GM08714 (cell line): Measurements from ENCODE around the gene MAPKAPK3.
A peak's percentile ranks its signal among the peaks of the same experiment; 100 is the strongest.

Experiments
- H3K4me3 ChIP-seq: fragments of 200-500 bp; sonication (Bioruptor generic); 2 replicates; pipeline ENCODE4 v1.5.1; 2014; ENCODE audit warnings: mild to moderate bottlenecking, low read length, inconsistent platforms
- ZNF274 ChIP-seq: IDR thresholded peaks from 2 replicates; pipeline ENCODE4 v1.6.1; 2012; ENCODE audit warnings: mild to moderate bottlenecking, low read depth, low read length

Gene MAPKAPK3

DNA sequence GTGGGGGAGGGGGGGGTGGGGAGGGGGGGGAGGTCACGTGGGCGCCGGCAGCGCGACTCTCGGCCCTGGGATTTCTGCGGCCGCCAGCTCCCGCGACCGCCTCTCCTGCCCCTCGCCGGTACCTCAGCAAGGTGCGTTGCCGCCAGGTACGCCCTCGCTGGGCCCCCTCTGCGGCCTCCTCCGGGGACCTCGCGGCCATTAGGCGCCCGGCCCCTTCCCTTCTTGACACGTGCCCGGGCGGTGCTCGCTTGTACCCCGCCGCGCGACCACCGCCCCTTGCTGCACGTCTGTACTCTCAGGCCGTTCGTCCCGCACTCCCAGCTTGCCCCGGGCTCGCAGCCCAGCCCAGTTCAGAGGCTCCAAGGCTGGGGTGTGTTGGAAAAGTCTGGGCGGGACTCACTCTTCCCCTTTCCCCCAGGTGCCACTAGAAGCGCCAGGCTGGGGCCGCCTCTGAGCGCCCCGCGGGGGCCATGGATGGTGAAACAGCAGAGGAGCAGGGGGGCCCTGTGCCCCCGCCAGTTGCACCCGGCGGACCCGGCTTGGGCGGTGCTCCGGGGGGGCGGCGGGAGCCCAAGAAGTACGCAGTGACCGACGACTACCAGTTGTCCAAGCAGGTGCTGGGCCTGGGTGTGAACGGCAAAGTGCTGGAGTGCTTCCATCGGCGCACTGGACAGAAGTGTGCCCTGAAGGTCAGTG is at the start of gene MAPKAPK3:
Gene MAPKAPK3, plus strand, starts transcription at position 56 of the 696 bp plus-strand sequence. Its CDS starts 415 bp downstream, at position 471.
- peak within 1 kb of the TSS; percentile 87 for H3K4me3 ChIP-seq
- no peak for TF ChIP-seq ZNF274

DNA sequence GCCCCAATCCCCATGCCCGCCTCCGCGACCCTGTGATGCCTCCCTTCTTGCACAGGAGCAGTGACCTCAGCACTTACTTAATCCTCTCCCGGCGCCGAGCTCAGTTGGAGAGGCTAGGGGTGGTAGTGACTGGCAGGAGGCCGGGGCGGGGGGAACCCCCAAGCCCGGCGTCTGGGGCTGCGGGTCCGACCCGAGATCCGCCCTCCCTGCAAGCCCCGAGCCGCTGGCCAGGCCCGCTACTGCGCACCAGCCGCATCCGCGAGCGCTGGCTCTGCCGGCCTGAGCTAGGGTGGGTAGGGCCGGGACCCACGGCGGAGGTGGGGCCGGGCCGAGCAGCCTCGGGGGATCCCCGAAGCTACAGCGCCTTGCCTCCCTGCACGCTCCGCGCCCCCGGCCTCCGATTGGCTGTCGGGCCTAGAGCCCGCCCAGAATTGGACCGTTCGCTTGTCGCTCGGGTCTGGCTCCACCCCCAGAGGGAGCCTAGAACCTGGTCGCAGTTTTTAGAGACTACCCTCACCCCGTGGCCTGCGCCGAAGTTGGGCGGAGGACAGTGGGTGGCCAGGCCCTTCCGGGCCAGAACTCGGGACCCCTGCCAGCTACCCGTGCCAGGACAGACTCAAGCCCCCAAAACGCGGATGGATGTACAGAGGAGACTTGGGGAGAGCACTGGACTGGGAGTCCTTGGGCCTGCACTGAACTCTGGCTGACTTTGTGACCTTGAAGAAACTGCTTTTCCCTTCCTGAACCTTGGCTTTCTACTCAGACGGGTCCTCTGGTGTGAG is 49.4 kb upstream of the MAPKAPK3 start, which contains the start of gene C3orf18:
Gene C3orf18, minus strand, starts transcription at position 362 of the 782 bp plus-strand sequence. CDS start 2,048 bp downstream, outside the sequence.
- H3K4me3 ChIP-seq: peak within 1 kb of the TSS; percentile 87; the same call in 1 of the 2 replicates
- no peak for TF ChIP-seq ZNF274

DNA sequence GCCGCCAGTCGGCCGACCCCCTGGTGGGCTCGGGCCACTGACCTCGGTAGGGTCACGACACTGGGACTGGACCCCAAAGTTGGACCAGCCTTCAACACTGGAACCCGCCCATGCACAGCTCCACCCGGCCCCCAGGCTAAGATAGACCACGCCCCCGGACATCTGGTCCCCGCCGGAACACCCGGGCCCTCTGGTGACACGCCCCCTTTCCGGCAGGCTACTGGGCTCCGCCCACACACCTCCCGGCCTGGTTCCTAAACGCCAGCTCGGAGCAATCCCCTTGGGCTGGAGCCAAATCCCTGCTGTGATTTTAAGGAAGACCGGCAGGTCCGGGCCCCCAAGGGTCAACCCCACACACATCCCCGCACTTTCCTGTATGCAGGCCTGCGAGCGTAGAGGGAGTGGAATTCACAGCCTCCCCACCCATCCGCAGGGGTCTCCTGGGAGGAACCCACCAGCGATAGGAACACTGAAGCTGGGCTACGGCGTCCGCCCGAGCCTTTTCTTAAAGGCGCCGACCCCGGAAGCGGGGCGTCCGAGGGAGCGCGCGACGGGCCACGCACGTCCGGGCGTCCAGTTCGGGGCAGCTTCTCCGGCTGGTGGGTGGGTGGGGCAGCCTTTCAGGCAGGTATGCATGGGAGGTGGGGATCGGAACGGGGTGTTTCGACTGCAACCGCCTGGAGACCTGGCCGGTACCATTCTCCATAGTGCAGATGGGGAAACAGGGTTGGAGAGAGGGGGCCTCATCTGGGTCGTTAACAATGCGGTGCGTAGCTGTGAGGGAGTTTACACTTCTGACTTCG is 47.8 kb upstream of the MAPKAPK3 start, which contains the start of gene HEMK1:
Gene HEMK1, plus strand, starts transcription at position 576 of the 803 bp plus-strand sequence. CDS start 1,583 bp downstream, outside the sequence.
- TF ChIP-seq ZNF274: no peak
- peak within 1 kb of the TSS; percentile 87 for H3K4me3 ChIP-seq

DNA sequence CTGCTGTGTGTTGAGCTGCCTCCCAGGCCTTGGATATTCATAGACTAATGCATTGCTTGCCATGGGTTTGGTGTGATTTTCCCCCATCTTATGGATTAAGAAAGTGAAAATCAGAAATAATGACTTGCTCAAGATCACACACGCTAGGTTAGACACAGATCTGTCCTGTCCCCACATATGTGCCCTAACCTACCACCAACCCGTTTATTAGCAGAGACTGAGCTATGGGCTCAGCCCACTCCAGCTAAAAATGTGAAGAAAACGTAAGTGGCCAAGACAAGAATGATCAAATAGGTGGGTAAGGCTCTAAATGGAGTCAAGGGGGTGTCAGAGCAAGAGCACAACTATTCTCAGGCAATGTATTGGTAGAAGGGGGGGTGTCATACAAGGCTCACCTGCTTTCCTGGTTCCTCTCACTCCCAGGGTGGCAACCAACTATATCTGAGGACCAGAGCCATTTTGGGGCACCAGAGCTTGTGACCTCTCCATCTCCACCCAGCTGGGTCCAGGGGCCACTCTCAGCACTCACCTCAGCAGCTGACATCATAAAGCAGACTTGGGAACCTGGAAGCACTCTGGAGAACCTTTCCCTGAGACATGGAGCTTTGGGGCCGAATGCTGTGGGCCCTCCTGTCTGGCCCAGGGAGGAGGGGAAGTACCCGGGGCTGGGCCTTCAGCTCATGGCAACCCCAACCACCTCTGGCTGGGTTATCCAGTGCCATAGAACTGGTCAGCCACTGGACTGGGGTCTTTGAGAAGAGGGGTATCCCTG is 46.3 kb upstream of the MAPKAPK3 start:
- H3K4me3 ChIP-seq: no peak overlapping the region
- no peak for TF ChIP-seq ZNF274

DNA sequence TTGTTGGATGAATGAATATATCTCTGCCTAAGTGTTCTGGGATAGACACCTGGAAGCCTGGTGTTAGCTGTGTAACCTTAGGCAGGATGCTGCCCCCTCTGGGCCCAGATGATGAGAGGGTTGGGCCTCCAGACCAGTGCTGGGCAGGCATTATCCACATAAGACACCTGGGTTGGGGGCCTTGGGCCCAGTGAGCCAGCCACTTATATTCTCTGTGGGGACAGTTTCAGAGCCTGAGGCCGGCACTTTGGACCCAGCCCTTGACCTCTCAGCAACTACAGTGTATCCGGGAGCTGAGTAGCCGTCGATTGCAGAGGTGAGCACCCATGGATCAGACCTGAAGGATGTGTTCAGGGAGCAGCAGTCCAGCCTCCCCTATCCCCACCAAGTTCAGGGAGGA is 45.5 kb upstream of the MAPKAPK3 start:
- no peak for TF ChIP-seq ZNF274

DNA sequence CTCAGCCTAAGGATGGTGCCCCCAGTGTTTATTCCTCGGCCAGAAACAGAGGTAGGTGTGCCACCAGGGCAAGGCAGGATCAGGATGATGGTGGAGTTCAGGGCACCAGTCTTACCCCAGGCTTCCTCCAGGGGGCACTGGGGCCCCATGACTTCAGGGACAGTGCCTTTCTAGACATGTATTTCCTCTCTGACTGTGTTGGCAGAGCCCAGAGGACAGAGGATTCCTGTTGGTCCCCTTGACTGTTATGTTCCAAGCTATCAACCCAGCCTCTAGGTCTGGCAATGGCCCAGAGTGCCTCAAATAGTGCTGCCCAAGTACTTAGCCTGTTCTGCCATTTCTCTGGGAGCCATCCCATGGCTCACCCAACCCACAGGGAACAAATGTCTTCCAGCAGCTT is 44.8 kb upstream of the MAPKAPK3 start:
- no peak for TF ChIP-seq ZNF274
- no peak overlapping the region for H3K4me3 ChIP-seq

More for the DNA sequence above, 45.5 kb upstream of the MAPKAPK3 start:
- H3K4me3 ChIP-seq: no peak overlapping the region

DNA sequence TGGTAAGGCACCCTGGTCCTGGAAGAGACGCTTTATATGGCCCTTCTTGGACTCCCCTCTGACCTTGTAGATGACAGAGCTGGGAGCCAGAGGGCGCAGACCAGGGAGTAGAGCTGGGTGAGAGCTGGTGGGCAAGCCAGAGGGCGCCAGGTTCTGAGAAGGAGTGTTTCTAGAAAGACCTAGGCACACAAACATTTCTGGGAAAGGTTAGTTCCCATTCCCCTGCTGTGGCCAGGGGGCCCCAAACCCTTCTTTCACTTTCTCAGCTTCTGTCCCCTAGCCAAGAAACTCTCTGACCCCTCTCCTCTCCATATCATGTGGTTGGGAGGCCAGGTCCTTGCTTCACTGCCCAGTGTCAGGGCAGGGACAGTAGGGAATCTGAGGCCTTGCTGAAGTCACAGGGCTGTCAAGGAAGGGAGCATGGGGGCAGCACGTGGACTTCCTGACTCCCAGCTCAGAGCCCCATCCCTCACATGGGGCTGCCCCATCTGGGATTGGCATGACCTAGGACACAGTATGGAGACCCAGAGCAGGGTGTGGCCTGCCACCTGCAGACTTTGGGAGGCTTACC is 44.1 kb upstream of the MAPKAPK3 start:
- TF ChIP-seq ZNF274: no peak
- no peak overlapping the region for H3K4me3 ChIP-seq

DNA sequence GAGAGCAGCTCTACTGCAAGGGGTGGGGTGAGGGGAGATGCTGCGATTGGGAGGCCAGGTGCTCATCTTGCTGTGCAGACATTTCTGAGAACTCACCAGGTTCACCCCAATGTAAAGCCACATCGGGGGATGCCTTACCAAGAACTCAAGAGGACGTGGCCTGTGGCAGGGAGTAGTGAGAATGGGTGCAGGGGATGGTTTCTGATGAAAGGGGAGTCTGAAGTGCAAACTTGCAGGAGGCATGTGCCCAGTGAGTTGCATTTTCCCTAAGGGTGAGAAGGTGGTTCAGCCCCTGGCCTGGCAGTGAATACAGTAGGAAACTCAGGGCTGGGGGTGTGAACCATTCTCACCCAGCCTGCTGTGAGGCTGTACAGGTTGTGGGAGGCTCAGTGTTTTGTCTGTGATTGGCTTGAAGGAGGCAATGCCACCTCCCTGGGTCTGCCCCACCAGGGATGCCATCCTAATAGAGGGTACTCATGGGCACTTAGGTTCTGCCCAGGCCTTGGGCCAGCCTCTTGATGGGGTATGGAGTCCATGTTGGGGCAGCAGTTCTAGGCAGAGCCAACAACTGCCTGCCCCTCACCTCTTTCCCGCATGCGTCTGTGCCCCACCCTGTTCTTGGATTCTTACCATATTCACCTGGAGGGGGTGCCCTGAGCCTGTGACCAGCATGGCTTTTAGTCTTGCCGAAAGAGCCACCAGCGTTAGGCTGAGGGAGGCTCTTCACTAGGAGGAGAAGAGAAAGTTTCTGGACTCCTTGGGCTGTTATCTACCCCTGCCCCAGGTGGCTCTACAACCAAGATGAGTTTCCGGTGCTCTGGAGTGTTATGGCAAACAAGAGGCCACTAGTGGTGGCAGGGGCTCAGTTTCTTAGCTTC is 43.1 kb upstream of the MAPKAPK3 start:
- no peak for TF ChIP-seq ZNF274
- H3K4me3 ChIP-seq: no peak overlapping the region

DNA sequence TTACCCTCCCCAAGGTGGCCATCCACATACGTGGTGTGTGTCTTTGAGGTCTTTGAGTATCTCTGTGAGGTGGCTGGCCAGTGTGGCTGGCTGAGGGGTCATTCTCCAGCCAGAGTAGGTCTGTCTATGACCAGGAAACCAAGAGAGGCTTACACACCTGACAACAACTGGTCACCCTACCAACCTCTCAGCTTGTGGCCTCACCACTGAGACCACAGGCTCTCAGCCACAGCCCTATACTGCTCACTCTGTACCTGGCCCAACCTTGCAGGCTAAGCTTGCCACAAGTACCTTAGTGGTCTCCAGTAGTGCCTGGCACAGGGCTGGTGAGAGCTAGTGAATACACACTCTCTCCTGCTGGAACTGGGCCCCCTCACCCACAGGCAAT is 42.5 kb upstream of the MAPKAPK3 start:
- H3K4me3 ChIP-seq: no peak overlapping the region

DNA sequence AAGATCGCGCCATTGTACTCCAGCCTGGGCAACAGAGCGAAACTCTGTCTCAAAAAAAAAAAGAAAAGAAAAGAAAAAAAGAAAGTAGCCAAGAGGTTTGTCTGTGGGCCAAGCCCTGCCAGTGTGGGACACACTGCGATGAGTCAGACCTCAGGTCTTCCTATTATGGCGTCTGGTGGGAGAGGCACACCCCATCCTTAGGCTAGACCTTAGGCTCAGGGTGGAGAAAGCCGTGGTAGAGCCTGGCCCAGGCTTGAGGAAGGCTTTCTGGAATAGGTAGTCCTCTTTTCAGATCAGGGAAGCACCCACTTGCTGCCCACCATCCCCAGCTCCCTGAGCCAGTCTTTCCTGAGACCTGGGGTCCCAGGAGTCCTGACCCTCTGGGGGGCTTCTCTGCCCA is 41.6 kb upstream of the MAPKAPK3 start:
- H3K4me3 ChIP-seq: no peak overlapping the region
- TF ChIP-seq ZNF274: no peak

More for the DNA sequence above, 42.5 kb upstream of the MAPKAPK3 start:
- TF ChIP-seq ZNF274: no peak

DNA sequence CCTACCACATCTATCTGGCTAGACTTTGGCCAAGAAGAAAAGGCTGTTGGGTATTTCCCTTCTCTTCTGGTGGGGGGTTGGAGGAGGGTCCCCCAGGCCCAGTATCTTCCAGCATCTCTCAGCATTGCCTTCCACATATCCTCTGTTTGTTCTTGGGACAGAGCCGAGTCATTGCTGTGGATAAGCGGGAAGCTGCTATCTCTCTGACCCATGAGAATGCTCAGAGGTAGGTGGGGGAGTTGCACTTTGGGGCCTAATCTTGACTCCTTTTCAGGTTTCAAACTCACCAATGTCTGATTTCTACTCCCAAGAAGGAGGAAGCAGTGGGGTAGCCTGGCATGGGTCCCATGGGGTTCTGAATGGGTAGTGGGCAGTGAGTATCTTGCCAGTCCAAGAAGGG is 39.6 kb upstream of the MAPKAPK3 start:
- TF ChIP-seq ZNF274: no peak
- H3K4me3 ChIP-seq: no peak overlapping the region
